Measurements from ENCODE around the gene MARCHF2.
"Not testable (repeated sequence)": the region's sequence is repeated elsewhere in the genome, so short reads cannot be mapped to it uniquely, and the experiment has no call there.

Gene MARCHF2, protein sequence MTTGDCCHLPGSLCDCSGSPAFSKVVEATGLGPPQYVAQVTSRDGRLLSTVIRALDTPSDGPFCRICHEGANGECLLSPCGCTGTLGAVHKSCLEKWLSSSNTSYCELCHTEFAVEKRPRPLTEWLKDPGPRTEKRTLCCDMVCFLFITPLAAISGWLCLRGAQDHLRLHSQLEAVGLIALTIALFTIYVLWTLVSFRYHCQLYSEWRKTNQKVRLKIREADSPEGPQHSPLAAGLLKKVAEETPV

DNA sequence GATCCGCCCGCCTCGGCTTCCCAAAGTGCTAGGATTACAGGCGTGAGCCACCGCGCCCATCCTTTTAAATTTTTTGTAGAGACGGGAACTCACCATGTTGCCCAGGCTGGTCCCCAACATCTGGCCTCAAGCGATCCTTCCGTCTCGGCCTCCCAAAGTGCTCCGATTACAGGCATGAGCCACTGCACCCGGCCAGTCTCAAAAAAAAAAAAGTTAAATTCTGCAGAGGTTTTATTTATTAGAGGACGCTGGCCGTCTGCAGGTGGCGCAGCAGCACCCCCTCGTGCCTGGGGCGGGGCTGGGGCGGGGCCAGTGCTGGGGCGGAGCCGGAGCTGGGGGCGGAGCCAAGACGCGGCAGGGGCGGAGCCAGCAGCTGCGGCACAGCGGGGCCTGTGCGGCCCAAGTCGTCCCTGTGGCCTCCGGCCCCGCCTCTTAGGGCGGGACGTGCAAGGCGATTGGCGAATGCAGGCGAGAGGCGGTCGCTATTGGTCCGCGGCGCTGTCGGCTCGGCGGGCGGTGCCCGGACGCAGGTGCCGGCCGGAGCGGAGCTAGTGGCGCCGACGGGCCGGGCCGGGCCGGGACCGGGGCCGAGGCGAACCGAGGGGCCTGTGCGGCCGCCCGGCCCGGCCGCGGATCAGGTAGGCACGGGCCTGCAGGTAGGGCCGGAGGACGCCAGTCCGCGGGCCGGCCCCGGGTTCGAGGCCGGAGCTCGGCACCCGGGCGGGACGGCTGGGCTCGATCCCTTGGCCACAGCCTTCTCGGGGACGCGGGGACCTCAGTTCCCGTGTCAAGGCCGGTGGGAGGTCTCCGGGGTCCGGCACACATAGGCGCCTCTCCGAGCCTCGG is at the start of gene MARCHF2:
Gene MARCHF2 (plus strand): TSS at position 523 of the 846 bp plus-strand sequence. CDS start 8,536 bp downstream, outside the sequence.
- DNase-seq, result peak; percentile 99

DNA sequence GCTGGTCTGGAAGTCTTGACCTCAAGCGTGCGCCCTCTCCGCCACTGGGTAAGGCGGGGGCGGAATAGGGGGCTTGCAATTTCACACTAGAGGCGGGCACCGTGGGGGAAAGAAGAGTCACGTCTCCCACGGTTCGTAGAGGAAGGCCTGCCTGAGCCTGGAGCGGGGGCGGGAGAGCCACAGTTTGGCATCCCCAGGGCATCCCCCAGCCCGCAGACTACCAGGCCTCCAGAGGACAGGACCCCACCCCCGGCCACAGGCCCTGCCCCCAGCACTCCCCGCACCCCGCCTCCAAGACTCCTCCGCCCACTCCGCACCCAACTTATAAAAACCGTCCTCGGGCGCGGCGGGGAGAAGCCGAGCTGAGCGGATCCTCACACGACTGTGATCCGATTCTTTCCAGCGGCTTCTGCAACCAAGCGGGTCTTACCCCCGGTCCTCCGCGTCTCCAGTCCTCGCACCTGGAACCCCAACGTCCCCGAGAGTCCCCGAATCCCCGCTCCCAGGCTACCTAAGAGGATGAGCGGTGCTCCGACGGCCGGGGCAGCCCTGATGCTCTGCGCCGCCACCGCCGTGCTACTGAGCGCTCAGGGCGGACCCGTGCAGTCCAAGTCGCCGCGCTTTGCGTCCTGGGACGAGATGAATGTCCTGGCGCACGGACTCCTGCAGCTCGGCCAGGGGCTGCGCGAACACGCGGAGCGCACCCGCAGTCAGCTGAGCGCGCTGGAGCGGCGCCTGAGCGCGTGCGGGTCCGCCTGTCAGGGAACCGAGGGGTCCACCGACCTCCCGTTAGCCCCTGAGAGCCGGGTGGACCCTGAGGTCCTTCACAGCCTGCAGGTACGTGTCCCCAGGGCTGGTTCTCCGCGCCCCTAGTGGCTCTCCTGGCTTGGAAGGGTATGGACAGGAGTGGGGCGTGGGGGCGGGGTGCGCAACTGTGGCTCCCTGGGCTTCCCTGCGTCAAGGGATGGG is 49.0 kb upstream of the MARCHF2 start, which contains the start of gene ANGPTL4:
Gene ANGPTL4 (plus strand): TSS at position 353 of the 969 bp plus-strand sequence. CDS start 167 bp downstream, at position 520.
- DNase-seq, result peak; percentile 76

DNA sequence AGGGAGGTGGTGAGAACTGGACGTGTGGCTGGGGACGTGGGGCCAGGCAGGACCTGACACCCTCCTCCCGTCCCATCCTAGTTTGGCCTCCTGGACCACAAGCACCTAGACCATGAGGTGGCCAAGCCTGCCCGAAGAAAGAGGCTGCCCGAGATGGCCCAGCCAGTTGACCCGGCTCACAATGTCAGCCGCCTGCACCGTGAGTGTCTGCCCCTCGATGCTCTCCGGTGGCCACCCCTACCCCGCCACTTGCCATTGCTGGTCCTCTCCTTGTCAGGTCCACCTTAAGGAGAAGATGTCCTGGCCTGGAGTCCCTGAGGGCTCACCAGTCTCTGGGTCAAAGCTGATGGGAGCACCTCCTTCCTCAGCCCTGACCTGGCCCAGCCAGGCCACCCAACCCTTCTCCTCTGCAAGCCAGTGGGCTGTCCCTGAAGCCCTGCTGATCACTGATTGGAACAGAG is 47.0 kb upstream of the MARCHF2 start:
- peak; percentile 21 for DNase-seq

DNA sequence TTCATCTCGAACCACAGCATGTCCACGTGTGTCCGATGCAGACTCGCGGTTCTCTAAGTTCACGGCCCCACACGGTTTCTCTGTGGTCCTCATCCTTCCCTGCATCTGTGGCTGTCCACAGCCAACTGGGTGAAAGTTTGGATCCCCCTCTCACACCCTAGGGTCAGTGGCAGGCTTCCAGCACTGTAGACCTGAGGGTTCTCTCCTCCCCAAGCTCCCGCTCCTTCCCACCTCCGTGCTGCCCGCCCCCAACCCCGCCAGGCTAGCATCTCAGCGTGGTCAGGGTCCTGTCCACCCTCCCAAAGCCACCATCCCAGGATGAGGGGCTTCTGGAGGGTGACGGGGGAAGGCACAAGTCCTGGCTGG is 46.2 kb upstream of the MARCHF2 start:
- peak; percentile 84 for DNase-seq

DNA sequence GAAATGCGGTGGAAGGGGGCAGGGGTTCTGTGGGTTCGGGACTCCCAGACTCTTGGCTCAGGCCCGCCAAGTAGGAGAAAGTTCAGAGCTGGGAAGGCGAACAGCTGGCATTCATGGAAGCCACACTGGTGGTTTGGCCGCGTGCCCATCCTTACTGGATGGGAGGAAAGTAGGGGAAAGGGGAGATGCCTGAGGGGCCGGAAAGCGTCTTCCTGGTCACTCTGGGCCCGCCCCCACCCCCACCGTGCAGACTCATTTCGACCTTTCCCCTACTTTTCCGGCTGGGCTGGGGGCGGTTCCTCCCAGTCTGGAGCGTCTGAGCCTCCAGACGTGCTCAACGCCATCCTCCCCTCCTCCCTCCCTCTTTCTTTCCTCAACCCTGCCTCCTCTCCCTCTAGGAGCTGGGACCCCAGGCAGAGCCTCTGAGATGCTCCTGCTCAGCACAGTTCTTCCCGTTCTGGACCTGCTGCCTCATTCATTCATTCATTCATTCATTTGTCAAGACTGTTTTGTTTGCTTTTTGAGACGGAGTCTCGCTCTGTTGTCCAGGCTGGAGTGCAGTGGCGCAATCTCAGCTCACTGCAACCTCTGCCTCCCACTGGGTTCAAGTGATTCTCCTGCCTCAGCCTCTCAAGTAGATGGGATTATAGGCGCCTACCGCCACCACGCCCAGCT is 45.6 kb upstream of the MARCHF2 start:
- DNase-seq, result peak; percentile 84

DNA sequence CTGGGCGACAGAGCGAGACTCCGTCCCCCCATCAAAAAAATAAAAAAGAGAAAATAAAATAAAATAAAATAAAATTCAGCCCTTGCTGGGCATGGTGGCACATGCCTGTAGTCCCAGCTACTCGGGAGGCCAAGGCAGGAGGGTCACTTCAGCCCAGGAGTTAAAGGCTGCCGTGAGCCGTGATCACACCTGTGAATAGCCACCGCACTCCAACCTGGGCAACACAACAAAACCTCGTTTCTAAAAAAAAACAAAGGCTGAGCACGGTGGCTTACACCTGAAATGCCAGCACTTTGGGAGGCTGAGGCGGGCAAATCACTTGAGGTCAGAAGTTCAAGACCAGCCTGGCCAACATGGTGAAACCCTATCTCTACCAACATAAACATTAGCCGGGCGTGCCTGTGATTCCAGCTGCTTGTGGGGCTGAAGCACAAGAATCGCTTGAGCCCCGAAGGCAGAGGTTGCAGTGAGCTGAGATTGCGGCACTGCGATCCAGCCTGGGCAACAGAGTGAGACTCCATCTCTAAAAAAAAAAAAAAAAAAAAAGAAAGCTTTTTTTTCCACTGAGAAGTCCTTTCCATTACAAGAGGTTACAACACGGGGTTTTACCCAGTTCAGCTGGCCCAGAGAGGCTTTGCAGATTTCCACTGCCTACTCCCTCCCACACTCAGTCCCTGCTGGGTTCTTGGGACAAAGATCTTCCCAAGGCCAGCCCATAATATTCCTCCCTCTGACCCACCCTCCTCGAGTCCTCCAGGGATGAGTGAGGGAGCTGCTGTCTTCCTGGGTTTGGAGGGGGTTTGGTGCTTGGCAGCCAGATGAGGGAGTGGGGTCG is 42.7 kb upstream of the MARCHF2 start:
- DNase-seq, result peak; percentile 24

DNA sequence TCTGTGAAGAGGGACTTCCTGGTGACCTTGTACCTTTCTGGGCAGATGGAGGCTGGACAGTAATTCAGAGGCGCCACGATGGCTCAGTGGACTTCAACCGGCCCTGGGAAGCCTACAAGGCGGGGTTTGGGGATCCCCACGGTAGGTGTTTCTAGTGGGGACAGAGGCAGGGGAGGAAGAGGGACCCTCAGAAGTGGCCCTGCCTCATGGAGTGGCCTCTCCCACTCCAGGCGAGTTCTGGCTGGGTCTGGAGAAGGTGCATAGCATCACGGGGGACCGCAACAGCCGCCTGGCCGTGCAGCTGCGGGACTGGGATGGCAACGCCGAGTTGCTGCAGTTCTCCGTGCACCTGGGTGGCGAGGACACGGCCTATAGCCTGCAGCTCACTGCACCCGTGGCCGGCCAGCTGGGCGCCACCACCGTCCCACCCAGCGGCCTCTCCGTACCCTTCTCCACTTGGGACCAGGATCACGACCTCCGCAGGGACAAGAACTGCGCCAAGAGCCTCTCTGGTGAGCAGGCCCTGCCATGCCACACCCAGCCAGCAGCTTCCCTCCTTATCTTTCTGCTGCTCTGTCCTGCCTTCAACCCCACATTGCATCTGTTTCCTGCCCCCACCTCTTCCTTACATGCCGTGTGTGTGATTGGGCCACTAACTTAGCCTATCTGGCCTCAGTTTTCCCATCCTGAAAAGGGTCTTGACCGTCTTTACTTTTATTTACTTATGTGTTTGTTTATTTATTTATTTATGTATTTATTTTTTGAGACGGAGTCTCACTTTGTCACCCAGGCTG is 41.9 kb upstream of the MARCHF2 start:
- DNase-seq, result no peak

DNA sequence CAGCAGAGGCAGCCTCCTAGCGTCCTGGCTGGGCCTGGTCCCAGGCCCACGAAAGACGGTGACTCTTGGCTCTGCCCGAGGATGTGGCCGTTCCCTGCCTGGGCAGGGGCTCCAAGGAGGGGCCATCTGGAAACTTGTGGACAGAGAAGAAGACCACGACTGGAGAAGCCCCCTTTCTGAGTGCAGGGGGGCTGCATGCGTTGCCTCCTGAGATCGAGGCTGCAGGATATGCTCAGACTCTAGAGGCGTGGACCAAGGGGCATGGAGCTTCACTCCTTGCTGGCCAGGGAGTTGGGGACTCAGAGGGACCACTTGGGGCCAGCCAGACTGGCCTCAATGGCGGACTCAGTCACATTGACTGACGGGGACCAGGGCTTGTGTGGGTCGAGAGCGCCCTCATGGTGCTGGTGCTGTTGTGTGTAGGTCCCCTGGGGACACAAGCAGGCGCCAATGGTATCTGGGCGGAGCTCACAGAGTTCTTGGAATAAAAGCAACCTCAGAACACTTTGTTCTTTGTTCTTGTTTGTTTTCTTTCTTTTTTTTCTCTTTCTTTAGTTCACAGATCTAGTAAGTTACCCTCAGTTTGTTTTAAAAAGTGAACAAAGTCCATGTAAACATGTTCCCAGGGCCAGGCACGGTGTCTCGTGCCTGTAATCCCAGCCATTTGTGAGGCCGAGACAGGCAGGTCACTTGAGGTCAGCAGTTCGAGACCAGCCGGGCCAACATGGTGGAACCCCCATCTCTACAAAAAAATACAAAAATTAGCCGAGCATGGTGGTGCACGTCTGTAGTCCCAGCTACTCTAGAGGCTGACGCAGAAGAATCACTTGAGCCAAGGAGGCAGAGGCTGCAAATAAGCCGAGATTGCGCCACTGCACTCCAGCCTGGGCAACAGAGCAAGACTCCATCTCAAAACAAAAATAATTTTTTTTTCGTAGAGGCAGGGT is 39.0 kb upstream of the MARCHF2 start:
- peak; percentile 47 for DNase-seq

DNA sequence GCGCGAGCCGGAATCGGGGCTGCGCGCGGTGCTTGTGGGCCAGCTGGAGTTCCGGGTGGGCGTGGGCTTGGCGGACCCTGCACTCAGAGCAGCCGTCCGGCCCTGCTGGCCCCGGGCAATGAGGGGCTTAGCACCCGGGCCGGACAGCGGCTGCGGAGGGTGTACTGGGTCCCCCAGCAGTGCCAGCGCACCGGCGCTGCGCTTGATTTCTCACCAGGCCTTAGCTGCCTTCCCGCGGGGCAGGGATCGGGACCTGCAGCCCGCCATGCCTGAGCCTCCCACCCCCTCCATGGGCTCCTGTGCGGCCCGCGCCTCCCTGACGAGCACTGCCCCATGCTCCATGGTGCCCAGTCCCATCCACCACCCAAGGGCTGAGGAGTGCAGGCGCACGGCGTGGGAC is 37.3 kb upstream of the MARCHF2 start:
- not testable (repeated sequence) for DNase-seq

DNA sequence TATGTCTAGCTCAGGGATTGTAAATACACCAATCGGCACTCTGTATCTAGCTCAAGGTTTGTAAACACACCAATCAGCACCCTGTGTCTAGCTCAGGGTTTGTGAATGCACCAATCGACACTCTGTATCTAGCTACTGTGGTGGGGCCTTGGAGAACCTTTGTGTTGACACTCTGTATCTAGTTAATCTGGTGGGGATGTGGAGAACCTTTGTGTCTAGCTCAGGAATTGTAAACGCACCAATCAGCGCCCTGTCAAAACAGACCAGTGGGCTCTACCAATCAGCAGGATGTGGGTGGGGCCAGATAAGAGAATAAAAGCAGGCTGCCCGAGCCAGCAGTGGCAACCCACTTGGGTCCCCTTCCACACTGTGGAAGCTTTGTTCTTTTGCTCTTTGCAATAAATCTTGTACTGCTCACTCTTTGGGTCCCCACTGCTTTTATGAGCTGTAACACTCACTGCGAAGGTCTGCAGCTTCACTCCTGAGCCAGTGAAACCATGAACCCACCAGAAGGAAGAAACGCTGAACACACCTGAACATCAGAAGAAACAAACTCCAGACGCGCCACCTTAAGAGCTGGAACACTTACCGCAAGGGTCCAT is 36.6 kb upstream of the MARCHF2 start:
- DNase-seq, result not testable (repeated sequence)

DNA sequence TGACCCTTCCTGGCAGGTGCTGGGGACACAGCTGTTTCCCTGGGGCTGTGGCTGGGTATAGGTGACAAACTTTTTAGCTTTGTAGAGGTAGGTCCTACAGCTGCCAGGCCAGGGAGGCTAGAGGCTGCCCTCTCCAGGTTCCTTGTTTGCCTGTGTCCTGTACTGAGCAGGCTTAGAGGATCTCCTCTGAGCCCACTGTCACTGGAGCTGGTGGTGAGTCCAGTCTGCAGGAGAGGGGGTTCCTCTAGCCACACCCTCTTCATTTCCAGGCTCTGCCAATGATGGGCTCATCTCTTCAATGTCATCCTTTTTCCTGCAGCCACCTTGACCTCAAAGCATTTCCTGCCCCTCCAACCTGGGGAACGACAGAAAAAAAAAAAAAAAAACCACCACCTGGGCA is 35.5 kb upstream of the MARCHF2 start:
- no peak for DNase-seq

DNA sequence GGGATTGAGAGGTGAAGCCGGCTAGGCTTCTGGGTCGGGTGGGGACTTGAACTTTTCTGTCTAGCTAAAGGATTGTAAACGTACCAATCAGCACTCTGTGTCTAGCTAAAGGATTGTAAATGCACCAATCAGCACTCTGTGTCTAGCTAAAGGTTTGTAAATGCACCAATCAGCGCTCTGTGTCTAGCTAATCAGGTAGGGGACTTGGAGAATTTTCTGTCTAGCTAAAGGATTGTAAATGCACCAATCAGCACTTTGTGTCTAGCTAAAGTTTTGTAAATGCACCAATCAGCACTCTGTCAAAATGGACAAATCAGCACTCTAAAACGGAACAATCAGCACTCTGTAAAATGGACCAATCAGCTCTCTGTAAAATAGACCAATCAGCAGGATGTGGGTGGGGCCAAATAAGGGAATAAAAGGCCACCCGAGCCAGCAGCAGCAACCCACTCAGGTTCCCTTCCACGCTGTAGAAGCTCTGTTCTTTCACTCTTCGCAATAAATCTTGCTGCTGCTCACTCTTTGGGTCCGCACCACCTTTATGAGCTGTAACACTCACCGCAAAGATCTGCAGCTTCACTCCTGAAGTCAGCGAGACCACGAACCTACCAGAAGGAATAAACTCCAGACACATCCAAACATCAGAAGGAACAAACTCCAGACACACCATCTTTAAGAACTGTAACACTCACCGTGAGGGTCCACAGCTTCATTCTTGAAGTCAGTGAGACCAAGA is 33.8 kb upstream of the MARCHF2 start:
- DNase-seq, result not testable (repeated sequence)

DNA sequence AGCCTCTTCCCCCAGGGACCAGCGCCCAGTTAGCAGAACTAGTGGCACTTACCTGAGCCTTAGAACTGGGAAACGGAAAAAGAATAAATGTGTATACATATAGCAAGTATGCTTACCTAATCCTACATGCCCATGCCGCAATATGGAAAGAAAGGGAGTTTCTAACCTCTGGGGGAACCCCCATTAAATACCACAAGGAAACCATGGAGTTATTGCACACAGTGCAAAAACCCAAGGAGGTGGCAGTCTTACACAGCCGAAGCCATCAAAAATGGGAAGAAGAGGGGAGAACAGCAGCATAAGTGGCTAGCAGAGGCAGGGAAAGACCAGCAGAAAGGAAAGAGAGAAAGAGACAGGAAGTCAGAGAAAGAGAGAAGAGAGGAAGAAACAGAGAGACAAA is 28.5 kb upstream of the MARCHF2 start:
- not testable (repeated sequence) for DNase-seq

DNA sequence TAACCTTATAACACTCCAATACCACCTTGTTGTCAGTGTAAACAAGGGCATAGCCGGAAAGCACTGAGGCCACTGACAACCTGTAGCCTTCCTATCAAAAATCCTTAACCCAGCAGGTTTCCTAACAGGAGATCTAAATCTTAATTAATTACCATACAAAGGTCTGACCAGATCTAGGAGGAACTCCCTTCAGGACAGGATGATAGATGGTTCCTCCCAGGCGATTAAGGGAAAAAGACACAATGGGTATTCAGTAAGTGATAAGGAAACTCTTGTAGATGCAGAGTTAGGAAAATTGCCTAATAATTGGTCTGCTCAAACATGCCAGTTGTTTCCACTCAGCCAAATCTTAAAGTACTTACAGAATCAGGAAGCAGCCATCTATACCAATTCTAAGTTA is 28.0 kb upstream of the MARCHF2 start:
- not testable (repeated sequence) for DNase-seq

DNA sequence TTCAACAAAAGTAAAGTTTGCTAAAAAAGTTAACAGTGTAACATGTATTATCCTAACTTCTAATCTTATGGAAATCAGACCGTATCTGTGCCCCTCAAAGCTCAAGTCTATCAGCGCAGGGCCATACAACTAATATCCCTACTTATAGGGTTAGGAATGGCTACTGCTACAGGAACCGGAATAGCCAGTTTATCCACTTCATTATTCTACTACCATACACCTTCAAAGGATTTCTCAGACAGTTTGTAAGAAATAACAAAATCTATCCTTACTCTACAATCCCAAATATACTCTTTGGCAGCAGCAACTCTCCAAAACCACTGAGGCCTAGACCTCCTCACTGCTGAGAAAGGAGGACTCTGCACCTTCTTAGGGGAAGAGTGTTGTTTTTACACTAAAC is 27.5 kb upstream of the MARCHF2 start:
- DNase-seq, result not testable (repeated sequence)

DNA sequence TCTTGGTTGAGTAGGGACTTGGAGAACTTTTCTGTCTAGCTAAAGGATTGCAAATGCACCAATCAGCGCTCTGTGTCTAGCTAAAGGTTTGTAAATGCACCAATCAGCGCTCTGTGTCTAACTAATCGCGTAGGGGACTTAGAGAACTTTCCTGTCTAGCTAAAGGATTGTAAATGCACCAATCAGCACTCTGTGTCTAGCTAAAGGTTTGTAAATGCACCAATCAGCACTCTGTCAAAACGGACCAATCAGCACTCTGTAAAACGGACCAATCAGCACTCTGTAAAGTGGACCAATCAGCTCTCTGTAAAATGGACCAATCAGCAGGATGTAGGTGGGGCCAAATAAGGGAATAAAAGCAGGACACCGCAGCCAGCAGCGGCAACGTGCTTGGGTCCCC is 26.7 kb upstream of the MARCHF2 start:
- DNase-seq, result not testable (repeated sequence)

DNA sequence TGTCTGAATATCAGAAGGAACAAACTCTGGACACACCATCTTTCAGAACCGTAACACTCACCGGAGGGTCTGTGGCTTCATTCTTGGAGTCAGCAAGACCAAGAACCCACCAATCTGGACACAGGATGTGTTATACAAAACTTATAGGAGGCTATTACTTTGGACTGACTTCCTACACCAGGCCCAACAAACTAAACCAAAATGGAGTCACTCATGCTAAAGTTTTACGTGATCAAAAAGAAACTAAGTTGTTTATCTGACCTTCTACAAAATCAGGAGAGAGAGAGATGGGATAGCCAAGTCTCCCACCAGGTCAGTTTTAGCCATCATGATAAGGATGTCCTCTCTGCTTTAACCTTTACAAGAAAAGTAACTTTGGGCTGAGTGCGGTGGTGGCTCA is 26.1 kb upstream of the MARCHF2 start:
- DNase-seq, result no peak
